Mucosa of stomach (tissue), 1 donor: ENCODE results near the gene MRPL1.
A peak's percentile ranks its signal among the peaks of the same experiment; 100 is the strongest.

Source experiments
- H3K27me3 ChIP-seq: one replicate; pipeline ENCODE4 v1.7.0; 2013; ENCODE audit warnings: mild to moderate bottlenecking, low read length; ENCODE audit not compliant: control insufficient read depth, insufficient read depth
- H3K36me3 ChIP-seq: one replicate; pipeline ENCODE4 v1.7.0; 2013; ENCODE audit warnings: low read length; ENCODE audit not compliant: control insufficient read depth, insufficient read depth
- H3K4me1 ChIP-seq: one replicate; pipeline ENCODE4 v1.7.0; 2013; ENCODE audit warnings: mild to moderate bottlenecking, low read length; ENCODE audit not compliant: control insufficient read depth, insufficient read depth
- H3K4me3 ChIP-seq: one replicate; pipeline ENCODE4 v1.7.0; 2013; ENCODE audit warnings: low read length
- H3K9ac ChIP-seq: one replicate; pipeline ENCODE4 v1.7.0; 2013; ENCODE audit warnings: mild to moderate bottlenecking, low read length, moderate library complexity
- H3K9me3 ChIP-seq: one replicate; pipeline ENCODE4 v1.7.0; 2013; ENCODE audit warnings: mild to moderate bottlenecking, low read length, moderate library complexity; ENCODE audit not compliant: control insufficient read depth
- donor health status: Pancreatic carcinoma.

MRPL1 gene

DNA sequence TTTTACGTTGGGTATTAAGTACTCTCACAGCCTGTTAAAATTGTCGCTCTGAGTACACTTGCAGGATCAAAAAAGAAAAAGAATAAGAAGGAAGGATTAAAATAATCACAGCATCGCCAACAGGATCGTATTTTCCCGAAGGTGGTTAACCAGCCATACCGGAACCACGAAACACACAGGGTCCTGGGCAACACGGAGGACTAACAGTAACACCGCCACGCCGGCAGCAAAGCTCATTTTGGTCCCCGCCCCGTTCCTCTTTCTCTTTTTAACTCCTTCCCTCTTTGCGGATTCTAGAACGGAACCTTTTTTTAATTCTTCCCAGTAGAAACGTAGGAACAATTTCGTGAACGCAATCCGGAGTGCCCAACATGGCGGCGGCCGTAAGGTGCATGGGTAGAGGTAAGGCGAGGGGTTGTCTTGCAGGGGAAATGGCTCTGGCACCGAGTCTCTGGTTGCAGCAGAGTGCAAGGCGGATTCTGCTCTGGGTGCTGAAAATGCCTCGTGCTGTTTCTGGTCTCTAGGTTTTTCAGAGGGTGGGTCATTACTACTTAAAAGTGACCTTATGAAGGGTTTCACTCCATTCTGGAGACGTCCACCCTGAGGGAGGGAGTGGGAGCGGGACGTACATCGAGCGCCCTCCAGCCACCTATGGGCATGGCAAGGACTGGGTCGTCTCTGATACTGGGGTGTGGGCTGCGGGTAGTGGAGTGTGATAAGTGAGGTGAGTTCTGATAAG lies at the start of gene MRPL1:
Gene MRPL1 (plus strand): TSS at position 353 of the 739 bp plus-strand sequence. CDS start 19 bp downstream, at position 372.
- Histone ChIP-seq H3K9me3 (no peaks in the 10 kb centered on the region), H3K4me3 (peak within 1 kb of the TSS; percentile 89), H3K9ac (peak within 1 kb of the TSS; percentile 98), H3K36me3 (no peaks in the 10 kb centered on the region), H3K4me1 (peaks cover 4% of the 10 kb centered on the region), H3K27me3 (no peaks in the 10 kb centered on the region)

- Histone ChIP-seq H3K9me3 (no peaks in the 10 kb centered on the region), H3K36me3 (no peaks in the 10 kb centered on the region), H3K4me1 (peaks cover 8% of the 10 kb centered on the region), H3K9ac (no peak overlapping the region), H3K4me3 (no peak overlapping the region), H3K27me3 (no peaks in the 10 kb centered on the region)
These were observed 47.0 kb upstream of the MRPL1 start for GRCh38 chr4:77815636-77816035.

DNA sequence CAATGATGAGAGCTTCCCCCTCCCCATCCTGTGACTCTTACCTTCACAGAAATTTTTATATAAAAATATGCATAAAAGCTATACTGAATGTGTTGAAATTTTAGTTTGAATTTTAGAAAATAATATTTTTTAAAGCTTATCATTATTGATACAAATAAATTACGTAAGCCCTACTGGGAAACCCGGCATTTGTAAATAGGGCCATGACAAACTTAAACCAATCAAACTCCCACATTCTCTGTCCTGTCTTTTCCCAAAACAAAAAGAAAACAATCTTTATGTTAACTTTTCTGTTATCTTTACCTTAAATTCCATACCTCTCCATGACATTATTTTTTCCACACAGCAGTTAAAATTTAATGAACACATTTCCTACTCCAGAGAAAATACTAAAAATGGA lies 46.1 kb upstream of the MRPL1 start:
- H3K36me3 ChIP-seq: no peaks in the 10 kb centered on the region
- no peak overlapping the region for H3K9ac ChIP-seq
- no peak overlapping the region for H3K4me3 ChIP-seq
- no peaks in the 10 kb centered on the region for H3K9me3 ChIP-seq
- no peaks in the 10 kb centered on the region for H3K27me3 ChIP-seq
- H3K4me1 ChIP-seq: peaks cover 16% of the 10 kb centered on the region

DNA sequence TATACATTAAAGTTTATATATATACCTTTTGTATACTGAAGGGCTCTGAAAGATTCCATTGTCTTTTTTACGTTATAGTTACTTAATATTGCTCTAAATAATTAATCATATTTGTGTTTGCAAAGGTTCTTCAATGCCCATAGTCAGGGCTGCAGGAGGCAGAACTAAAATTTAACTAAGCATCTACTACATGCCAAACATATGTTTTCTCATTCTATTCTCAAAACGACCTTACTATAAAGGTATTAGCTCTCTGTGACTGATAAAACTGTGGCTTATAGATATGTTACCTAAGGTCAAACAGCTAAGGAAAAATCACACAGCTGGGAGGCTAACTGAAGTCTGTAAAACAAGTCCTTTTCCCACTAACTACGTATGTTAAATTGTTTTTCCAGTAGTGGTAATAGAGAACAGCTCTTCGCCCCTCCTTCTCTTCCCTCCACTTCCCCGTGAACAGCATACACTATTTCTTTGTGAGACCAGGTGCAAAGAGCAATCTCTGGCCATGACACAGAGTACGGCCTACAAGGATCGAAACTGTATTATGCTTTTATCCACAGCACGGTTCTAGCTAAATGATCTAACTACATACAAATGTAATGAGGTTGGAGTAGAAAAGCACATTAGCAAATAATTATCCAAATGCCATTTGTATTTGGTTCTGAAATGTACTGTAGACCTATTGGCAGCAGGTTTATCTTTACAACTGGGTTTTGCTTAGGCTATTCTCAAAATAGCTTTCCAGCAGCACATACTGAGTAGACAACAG lies 45.1 kb upstream of the MRPL1 start:
- Histone ChIP-seq H3K9ac (peak overlapping the region; percentile 97), H3K27me3 (no peaks in the 10 kb centered on the region), H3K9me3 (no peaks in the 10 kb centered on the region), H3K4me1 (peaks cover 16% of the 10 kb centered on the region), H3K36me3 (no peaks in the 10 kb centered on the region), H3K4me3 (peak overlapping the region; percentile 81)

- peak overlapping the region; percentile 97 for H3K9ac ChIP-seq
- peaks cover 16% of the 10 kb centered on the region for H3K4me1 ChIP-seq
- no peaks in the 10 kb centered on the region for H3K36me3 ChIP-seq
- peak overlapping the region; percentile 81 for H3K4me3 ChIP-seq
- H3K27me3 ChIP-seq: no peaks in the 10 kb centered on the region
- H3K9me3 ChIP-seq: no peaks in the 10 kb centered on the region
These were observed 44.5 kb upstream of the MRPL1 start for GRCh38 chr4:77818073-77818601.

DNA sequence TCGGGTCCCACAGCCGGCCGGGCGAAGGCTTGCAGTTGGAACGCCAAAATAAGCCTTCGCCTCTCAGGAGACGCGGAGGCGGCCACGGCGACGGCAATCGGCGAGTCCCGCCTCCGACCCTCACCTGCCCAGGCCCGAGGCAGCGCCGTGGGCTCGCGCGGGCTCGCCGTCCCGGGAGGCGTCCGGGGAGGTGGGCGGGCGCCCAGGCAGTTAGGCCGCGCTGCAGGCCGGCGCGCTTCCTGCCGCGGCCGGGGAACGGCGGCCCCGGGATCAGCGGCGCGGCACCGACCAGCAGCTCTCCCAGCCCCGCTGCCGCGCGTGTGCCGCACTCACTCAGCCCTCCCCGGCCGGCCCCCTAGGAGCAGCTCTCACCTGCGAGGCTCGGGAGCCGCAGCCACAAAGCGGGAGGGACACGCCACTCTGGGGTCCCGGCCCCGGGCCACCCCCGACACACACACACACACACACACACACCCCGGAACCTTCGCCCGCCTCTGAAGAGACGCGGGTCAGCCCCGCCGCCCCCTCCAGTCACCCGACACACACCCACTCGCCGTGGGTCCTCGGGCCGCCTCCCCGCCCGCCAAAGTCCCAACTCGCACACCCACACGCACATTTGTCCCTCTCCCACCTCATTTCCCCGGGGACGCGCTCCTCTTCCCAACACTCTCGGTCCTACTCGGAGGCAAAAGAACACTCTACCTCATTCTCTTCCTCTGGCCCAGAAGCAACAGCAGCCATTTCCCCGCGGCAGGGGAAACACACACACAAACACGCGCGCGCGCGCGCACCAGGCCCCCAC lies 43.8 kb upstream of the MRPL1 start, which contains the start of gene CNOT6L:
Gene CNOT6L (minus strand): TSS at position 767 of the 802 bp plus-strand sequence. CDS start 60 bp downstream, at position 707.
- Histone ChIP-seq H3K9ac (peak within 1 kb of the TSS; percentile 98), H3K36me3 (no peaks in the 10 kb centered on the region), H3K9me3 (no peaks in the 10 kb centered on the region), H3K27me3 (no peaks in the 10 kb centered on the region), H3K4me1 (peaks cover 16% of the 10 kb centered on the region), H3K4me3 (peak within 1 kb of the TSS; percentile 91)

DNA sequence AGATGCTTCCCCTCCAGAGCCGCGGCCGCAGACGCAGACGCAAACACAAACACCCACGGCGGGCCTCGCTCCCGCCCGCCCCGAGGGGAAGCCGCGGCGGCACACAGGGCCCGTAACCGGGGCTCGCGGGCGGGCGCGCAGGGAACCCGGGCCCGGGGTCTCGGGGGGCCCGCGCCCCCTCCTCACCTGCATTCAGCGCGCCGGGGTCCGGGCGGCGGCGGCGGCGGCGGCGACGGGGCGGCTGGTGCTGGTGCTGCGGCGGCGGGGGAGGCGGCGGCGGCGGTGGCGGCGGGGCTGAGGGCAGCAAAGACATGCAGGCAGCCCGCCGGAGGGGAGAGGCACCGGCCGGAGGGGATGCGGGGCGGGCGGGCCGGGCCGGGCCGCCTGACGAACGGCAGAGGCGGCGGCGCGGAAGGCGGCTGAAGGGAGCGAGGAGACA lies 43.2 kb upstream of the MRPL1 start:
- Histone ChIP-seq H3K4me3 (peak overlapping the region; percentile 78), H3K27me3 (no peaks in the 10 kb centered on the region), H3K36me3 (no peaks in the 10 kb centered on the region), H3K4me1 (peaks cover 16% of the 10 kb centered on the region), H3K9ac (peak overlapping the region; percentile 98), H3K9me3 (no peaks in the 10 kb centered on the region)

DNA sequence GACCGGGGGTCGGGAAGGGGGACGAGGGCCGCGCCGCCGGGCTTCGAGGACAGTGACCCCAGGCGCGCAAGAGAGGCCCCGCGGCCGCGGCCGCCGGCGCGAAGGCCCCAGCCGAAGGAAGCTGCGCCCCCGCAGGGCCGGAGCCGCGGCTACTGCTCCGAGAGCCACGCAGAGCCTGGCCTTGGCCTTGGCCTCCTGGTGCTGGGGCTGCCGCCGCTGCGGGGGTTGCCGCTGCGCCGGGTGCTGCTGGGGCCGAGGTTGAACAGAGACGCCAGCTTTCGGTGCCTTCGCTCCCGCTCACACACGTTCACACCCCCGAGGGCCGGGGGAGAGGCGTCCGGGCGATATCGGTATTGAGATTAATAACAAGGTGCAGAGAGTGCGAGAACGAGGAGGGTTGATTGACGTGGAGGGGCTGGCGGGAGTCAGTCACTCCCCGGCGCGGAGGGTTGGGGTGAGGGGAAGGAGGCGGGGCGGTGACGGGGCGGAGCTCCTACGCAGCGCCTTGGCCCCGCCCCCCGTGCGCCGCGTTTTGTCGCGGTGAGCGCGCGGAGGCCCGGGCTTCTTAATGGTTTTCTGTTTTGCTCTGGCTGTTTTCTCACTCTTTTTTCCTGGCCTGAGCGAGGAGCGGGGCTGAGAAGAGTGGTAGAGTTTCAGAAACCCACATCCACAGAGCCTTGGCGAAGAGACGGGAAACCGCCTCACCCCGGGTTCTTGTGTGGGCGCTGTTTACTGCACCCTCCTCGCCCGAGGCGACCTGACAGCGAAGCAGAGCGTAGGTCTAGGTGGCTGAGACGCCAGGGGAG lies 42.6 kb upstream of the MRPL1 start:
- Histone ChIP-seq H3K27me3 (no peaks in the 10 kb centered on the region), H3K36me3 (no peaks in the 10 kb centered on the region), H3K4me1 (peaks cover 16% of the 10 kb centered on the region), H3K4me3 (peak overlapping the region; percentile 91), H3K9me3 (no peaks in the 10 kb centered on the region), H3K9ac (peak overlapping the region; percentile 98)

DNA sequence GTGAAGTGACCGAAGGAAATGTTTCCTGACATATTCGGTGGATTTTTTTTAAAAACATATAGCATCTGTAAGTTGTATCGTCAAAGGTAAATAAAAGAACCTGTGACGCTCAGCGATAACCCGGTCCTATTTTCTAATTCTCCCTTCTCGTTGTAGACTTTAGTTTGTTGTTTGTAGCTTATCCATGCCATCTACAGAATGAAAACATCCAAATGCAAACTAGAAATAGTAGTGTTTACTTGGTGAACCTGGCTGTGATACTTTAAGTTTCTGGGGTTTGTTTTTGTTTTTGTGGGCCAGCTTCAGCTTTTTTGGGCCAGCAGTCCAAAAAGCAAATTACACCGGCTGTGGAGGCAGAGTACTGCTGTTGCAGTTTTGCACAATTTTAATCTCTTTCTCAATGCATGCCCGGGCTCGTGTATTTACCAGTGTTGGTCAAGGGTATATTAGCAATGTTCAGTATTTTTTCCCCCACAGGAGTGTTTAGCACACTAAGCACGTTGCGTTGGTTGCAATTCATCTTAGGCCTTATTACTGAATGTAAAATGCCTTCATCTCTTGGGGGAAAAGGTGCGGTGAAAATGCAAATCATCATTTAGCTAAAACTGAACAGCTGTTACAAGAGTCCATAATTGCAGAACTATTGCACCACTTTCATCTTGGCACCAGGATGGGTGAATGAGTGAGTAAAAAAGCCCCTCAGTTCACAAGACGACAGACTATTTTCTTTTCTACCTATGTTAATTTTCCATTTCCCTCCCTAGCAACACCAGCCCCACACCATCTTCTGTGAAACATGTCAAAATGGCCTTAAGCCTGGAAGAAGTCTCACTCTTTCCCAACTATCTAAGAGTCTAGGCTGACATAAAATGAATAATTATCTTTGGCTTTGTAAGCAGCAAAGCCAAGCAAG lies 41.7 kb upstream of the MRPL1 start:
- Histone ChIP-seq H3K4me3 (peak overlapping the region; percentile 91), H3K36me3 (no peaks in the 10 kb centered on the region), H3K4me1 (peaks cover 16% of the 10 kb centered on the region)

GRCh38 chr4:77821775-77822174 lies 40.9 kb upstream of the MRPL1 start:
- peaks cover 16% of the 10 kb centered on the region for H3K4me1 ChIP-seq

More for the DNA sequence above, 41.7 kb upstream of the MRPL1 start:
- Histone ChIP-seq H3K9me3 (no peaks in the 10 kb centered on the region), H3K27me3 (no peaks in the 10 kb centered on the region), H3K9ac (peak overlapping the region; percentile 98)

More at GRCh38 chr4:77821775-77822174, 40.9 kb upstream of the MRPL1 start:
- Histone ChIP-seq H3K9ac (peak overlapping the region; percentile 9), H3K27me3 (no peaks in the 10 kb centered on the region), H3K4me3 (no peak overlapping the region), H3K36me3 (no peaks in the 10 kb centered on the region), H3K9me3 (no peaks in the 10 kb centered on the region)
